NCI-H1092 treated with DMSO at 0.1 percent for 48 hours (cell line): Measurements from ENCODE around the gene RABAC1.

Source experiments
- DNase-seq: peaks from one replicate; lab custom pipeline; 2025; lab: John Stamatoyannopoulos, UW

The RABAC1 gene

DNA sequence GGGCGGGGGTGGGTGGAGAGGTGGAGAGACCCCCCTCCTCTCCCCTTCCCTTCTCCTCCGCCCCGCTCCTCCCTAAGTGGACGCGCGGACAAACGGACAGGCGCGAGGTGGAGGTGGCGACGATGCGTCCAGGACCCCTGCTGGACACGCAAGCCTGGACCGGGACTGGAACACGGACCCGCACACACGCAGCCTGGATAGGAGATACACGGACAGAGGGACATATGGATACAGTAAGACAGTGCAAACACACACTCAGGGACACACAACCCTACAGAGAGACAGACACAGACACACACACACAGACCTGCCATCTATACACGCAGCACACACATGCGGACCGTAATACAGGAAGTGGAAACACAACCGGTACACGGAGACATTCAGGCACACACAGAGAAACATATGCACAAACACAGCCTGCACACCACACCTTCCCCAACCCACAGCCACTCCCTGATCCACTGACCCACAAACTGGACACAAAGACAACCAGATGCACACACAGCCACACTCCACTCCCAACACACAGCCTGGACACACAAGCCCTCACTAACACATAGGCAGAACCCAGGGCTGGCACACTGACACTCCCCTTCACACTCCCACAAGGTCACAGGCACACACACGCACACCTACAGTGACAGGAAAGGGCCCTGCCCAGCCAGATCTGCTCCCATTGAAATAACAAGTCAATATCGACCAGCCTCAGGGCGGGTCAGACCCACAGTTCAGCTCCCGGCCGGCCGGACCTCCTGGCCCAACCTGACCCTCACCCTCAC is 30.2 kb downstream of the RABAC1 start:
- no peak for DNase-seq

DNA sequence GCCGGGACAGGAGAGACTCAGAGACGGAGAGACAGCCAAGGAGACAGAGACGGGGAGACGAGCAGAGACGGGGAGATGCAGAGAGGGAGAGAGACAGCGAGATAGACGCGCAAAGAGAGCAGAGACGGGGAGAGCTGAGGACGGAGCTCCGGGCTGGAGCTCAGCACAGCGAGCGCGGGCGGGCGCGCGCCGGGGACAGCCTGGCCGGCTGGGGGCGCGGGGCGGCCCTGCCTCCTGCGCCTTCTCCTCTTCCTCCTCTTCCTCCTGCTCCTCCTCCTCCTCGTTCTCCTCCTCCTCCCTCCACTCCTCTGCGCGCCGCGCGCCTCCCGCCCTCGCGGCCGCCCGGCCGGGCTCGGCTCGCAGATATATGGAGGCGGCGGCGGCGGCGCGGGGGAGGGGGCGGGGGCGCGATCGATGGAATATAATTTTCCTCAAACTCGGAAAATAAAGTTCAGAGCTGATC is 30.9 kb downstream of the RABAC1 start, which contains the start of gene ERFL:
Gene ERFL, minus strand, starts transcription at position 229 of the 463 bp plus-strand sequence. CDS start 15,530 bp downstream, outside the sequence.
- DNase-seq, result no peak

DNA sequence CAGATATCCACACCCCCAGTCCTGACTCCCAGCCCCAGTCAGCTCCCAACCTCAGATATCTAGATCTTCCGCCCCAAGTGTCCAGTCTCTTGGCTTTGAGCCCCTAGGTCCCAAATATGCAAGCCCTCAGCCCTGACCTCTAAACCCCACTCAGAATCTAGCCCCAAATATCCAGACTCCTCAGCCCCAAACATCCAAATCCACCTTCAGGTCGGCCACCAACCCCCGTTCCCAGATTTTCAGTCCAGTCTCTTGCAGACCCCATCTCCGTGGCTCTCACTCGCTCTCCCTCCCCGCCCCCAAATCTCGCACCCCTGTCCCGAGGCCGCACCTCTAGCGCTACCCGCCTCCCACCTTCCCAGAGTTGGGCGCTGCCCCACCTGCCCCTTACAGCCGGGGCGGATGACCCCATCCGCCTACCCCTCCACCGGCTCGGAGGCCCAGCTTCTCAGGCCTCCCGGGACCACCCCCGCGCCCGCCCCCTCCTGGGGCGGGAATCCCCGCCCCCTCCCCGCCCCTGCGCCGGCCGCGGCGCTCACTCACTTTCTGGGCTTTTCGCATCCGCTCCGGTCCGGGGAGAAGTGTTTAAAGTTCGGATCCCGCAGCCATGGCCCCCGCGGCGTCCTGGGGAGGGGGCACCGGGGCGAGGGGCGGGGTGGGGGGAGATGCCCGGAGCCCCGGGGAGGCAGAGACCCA is 31.5 kb downstream of the RABAC1 start:
- DNase-seq, result no peak

DNA sequence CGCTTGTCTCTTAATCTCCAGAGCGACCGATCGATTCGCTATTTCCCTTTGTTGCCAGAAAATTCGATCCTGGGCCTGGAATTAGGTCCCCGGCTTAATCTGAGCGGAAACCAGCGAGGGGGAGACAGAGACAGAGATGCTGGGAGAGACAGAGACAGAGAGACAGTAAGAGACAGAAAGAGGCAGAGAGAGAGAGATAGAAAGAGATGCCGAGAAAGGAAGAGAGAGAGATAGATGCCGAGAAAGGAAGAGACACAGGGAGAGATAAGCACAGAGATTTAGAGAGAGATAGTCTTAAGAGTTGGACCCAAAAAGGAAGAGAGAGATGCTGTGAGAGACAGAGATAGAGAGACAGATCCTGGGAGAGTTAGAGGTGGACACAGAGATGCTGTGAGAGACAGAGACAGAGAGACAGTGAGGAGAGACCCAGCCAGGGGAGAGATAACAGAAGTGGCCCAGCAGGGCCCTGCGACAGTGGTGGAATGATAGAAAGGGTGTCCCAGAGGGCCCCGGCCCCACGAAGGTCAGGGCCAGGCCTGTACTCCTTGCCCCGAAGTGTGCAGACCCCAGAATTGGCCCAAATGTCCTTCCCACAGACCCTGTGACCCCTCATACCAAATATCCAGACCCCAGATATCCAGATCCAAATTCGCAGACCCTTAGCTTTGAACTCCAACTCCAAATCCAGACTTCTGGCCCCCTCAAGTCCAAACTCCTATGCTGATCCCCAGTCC is 32.2 kb downstream of the RABAC1 start:
- no peak for DNase-seq

DNA sequence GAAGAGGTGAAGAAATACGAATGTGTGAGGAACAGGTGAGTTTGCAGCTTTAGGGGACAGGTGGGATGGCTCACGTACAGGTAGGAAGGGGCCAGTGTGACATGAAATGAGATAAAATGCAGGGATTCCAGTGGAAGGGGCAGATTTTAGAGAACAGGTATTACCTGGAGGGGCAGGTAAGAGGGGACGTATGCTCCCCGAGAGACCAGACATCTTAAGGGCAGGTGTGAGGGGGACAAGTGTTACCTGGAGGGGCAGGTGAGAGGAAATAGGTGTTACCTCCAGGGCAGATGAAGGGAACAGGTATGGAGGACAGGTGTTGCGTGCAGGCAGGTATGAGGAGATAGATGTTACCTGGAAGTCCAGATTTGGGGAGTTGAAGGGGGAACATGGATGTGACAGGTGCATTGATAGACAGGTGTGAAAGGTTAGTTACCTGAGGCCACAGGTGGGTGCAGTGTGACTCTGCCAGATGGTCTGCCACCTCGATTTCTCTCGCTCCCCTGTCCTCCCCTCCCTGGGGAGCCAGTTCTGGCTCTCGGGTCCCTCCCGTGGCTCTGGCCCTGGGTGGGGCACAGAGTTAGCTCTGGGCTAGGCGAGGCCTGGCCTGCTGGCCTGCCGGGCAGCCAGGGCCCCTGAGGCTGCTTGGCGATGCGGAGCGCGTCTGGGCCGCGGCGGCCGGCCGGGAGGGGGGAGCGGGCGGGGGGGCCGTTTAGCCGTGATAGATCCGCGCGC is 32.9 kb downstream of the RABAC1 start:
- no peak for DNase-seq

DNA sequence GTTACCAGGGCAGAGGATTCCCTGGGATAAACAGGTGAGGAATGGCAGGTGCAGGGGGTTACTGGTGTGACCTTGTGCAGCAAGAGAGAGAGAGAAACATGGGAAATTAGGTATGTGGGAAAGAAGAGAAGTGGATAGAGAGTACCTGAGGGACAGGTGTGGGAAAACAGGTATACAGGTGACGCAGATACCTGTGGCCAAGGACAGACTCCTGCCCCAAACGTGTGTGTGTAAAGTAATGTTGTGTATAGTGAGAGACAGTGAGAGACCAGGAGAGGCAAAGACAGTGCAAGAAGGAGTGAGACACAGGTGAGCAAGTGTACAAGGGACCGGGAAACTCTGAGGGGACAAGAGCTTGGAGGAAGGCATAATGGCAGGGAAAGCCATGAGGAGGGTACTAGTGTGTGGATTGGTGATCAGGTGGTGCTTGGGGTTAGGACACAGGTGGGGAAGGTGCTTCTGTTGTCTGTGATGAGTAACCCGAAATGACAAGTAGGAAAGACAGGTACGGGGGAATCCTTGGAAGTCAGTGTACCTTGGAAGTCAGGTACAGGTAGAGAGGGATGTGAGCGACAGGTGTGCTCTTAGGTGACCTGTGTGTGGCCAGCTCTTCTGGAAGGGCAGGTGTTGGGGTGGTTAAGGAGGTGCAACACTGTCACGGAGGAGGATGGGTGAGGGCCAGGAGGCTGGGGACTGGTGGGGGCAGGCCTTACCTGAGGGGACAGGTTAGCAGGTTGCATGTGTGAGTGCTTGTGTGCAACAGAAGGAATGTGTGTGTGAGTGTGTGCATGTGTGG is 33.7 kb downstream of the RABAC1 start:
- no peak for DNase-seq

DNA sequence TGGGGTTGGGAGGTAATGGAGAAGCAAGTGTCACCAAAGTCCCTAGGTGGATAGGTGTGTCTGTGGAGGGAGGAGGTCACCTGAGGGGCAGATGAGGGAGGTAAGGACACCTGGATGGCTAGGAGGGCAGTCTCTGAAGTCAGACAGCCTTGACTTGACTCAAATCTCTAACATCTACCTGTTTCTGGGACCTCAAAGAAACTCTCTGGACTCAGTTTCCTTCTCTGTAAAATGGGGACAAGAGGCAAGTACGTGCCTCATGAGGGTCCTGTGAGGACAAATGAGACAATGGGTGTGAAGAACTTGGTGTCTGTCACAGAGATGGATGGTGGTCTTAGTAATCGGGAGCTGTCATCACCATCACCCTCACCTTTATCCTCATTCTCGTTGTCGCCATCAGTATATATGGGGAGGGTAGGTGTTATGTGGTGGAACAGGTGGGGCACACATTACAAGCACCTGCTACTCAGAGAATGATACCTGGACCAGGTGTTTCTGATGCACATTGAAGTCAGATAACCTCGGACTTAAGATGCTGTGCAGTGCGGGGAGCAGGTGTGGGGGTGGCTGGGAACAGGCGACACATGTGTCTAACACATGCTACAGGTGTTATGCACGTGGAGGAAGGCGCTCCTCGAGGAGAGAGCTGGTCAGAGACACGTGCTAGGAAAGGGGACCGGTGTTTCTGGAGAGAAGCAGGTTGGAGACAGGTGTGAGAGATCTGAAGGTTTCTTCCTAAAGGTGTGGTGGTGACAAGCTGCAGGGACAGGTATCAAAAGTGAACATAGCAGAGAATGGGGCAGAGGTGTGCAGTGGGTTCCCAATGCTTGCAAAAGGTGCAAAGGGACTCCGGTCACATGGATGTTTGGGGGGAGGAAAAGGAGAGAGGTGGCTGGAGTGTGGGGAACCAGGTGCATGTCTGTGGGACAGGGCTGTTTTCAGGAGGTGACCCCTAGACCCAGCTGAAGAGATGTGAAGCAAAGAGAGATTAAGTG is 34.7 kb downstream of the RABAC1 start:
- DNase-seq, result no peak

DNA sequence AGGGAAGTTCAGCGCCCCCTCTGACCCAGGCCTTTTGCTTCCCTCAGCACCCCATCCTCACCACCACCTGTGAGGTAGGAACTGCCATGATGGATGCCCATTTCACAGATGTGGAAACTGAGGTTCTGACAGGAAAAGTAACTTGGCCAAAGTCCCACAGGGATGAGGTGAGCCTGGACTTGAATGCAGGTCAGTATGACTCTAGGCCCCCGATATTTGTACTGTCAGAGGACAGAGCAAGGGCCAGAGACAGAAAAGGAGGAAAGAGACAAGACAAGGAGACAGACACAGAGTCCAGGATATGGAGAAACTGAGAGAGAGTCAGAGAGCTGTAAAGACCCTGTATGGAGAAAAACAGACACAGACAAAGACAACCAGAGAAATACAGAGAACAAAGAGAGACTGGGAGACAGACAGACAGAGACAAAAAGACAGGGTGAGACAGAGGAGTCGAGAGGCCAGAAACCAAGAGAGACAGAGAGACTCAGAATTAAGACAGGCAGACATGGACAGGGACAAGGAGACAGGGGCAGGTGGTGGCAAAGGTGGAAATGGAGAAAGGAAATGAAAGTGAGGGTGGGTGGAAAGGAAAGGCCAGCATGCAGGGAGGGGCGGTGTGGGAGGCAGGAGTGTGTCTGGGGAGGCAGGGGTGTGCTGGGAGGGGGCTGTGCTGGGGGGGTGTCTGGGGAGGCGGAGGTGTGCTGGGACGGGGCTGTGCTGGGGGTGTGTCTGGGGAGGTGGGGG is 35.9 kb downstream of the RABAC1 start:
- DNase-seq, result no peak

DNA sequence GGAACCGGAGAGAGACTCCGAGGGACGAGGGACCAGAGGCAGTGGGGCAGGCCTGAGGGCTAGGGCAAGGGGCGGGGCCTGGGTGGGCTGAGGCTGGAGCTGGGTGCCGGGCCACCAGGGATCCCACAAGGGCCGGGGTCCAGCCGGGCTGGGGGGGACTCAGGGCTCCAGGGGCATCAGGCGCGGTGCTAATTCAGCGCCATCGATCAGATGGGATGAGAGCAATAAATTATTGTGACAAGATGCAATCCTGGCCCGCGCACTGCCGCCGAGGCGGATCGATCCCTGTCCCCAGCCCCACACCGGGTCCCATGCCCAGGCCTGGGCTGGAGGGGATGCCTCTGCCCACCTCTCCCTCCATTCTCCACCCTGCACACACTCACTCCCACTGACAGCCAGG is 36.5 kb downstream of the RABAC1 start:
- no peak for DNase-seq

DNA sequence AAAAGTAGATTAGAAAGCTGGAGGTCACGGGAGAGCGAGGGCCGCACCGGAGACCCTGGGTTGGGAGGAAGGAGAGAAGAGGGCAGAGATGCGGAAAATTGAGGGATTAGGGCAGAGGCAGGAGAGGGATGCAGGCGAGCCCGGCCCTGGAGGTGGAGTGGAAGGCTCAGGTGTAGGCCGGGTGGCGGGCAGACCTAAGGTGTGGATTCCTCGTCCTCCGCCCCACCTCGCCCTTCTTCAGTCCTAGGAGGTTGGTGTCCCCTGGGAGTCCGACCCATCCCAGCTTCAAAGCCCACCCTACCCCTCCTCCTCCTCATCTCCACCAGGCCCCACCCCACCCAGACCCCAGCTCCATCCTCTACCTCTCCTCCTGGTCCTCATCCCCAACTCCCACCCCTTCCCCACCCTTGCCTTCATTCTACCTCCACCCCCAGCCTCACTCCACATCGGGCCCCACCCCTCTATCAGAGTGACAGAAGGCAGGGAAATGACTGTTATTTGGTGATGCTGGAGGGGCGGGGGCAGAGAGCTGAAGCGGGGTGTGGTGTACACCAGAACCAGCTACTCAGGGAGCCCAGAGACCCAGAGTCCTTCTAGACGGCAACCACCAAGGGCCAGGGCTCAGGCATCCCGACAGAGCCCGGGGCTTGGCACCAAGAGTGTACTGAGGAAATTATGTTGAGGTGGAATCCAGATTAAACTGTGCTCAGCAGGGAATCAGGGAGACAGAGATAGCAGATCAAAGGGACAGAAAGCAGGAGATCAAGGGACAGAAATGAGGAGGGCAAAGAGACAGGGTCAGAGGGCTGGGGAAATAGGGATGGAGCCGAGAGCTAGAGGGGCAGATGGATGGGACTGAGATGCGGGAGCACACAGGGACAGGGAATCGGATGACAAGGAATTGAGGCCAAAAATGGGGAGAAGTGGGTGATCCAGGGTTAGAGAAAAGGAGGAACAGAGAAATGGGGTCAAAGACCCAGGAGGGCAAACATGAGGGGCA is 37.2 kb downstream of the RABAC1 start:
- DNase-seq, result no peak

DNA sequence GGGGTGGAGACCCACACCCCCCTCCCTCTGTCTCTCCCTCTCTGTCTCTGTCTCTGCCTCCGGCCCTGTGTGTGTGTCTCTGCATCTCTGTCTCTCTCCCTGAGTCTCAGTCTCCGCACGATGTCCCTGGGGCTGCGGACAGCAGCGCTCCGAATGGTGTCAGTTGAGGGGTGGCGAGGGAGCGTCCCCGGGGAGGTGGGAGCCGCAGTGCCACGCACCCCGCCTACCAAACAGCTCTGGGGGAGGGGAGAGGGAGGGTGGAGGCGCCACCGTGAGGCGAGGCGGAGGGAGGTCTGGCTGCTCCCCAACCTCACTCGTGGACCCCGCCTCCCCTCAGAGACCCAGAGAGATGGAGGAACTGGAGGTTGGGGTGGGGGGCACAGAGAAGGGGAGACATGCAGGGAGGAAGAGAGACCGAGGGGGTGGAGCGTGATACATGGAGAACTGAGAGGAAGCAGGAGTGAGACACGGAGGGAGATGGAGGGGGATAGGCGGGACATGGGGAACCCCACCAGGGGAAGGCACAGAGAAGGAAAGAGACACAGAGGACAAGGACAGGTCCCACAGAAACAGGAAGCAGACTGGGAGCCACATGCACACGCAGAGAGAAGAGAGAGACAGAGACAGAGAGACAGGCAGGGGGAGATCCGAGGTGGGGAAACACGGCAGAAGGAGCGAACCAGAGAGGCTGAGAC is 38.1 kb downstream of the RABAC1 start:
- no peak for DNase-seq

DNA sequence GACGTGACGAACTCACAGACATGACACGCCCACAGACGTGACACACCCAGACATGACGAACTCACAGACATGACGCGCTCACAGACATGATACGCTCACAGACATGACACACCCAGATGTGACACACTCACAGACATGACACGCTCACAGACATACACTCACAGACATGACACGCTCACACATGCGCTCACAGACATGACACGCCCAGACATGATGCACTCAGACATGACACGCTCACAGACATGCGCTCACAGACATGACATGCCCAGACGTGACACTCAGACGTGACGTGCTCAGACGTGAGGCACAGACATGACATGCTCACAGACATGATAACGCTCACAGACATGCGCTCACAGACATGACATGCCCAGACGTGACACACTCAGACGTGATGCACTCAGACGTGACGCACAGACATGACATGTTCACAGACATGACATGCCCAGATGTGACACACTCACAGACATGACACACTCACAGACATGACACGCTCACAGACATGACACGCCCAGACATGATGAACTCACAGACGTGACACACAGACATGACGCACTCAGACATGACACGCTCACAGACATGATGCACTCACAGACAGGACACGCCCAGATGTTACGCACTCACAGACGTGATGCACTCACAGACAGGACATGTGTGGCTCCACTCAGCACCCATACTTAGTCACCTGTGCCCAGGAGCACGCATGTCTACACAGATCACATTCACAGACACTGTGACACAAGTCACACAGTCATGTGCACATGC is 39.0 kb downstream of the RABAC1 start:
- no peak for DNase-seq

DNA sequence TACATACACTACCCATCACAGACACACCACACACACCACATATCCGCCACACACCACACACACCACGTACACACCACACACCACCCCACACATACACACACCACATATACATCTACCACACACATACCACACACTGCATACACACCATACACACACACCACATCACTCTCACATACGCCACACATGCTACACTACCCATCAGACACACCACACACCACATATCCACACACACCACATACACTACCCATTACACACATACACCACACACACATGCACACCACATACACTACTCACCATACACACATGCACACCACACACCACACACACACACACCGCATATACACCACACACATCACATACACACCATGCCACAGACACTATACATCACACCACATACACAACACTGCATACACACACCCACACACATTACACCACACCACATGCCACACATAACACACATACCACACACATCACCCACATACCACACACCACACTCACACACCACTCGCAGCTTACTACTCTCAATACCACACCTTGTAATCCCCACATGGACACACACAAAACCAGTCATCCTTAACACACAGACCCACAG is 40.4 kb downstream of the RABAC1 start:
- no peak for DNase-seq

DNA sequence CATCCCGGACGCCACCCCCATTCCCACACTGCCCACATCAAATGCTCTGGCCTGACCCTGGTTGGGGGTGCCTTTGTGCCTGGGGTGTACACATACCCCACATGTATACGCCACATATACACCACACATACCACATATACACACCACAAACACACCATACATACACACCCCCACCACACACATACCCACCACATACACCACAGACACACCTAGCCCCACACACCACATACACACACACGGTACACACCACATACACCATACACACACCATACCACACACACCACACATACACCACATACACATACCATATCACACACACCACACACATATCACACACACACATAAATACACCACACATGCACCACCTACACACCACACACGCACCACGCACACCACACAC is 41.0 kb downstream of the RABAC1 start:
- DNase-seq, result no peak

DNA sequence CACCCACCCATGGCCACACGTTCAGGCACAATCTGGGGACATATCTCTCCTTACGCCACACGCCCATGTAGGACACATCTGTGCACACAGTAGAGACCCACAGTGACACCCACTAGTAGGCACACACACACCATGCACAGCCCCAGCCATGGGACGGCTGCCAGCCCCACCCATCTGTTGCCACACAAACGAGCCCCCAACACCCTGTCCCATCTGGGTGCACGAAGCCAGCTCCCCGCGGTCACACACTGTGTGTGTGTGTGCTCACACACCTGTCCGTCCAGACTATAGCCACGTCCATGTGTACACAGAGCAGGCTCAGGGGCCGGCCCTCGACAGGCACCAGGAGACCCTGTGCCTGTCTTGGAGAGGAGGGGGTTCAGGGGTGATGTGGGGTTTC is 41.4 kb downstream of the RABAC1 start:
- no peak for DNase-seq

DNA sequence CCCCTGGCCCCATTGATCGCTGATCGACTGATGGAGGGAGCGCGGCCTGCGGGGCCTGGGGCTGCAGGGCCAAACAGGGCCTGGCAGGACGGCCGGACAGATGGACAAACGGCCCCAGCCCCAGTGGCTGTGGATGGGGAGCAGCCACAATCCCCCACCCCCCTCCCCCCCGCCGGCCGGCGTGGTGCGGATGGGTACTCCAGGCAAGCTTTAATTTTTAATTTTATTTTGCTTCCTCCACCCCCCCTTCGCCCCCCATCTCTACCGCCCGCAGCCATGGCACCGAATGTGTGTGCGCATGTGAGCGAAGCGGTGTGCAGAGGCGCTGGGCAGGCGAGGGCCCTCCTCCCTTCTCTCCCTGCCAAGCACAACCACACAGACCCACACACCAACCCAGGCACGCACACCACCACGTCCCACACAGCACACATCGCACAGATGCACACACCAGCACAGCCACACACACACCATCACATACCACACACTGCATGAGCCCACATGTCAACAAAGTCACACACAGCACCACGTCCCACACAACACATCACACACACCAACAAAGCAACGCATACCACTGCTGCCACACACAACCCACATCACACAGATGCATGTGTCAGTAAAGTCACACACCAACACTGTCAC is 43.2 kb downstream of the RABAC1 start:
- DNase-seq, result no peak
